Stimulated activated CD4-positive, alpha-beta T cell treated with anti-CD3 and anti-CD28 coated beads, Interleukin-15, amount 100 ng/mL, for 24 hours (primary cell): ENCODE data around the gene DENND5B.
"Not testable (repeated sequence)": the region's sequence is repeated elsewhere in the genome, so short reads cannot be mapped to it uniquely, and the experiment has no call there.

ENCODE experiments used
- DNase-seq: peaks from one replicate; pipeline ENCODE4 v3.0.0-alpha.2; 2020

Gene DENND5B

GRCh38 chr12:31456562-31456961 lies 134.4 kb downstream of the DENND5B start:
- DNase-seq = no peak

GRCh38 chr12:31444736-31445135 lies 146.2 kb downstream of the DENND5B start:
- DNase-seq = no peak

GRCh38 chr12:31440586-31440985 lies 150.3 kb downstream of the DENND5B start:
- DNase-seq = no peak

- no peak for DNase-seq
Measured at GRCh38 chr12:31440134-31440533, 150.8 kb downstream of the DENND5B start.

GRCh38 chr12:31431721-31432240 lies 159.2 kb downstream of the DENND5B start:
- DNase-seq = no peak

GRCh38 chr12:31423405-31423804 lies 167.5 kb downstream of the DENND5B start:
- no peak for DNase-seq

- DNase-seq = no peak
Measured at GRCh38 chr12:31412292-31412801, 178.6 kb downstream of the DENND5B start.

GRCh38 chr12:31408763-31409162 lies 182.2 kb downstream of the DENND5B start:
- no peak for DNase-seq

- no peak for DNase-seq
Measured at GRCh38 chr12:31407562-31407961, 183.4 kb downstream of the DENND5B start.

GRCh38 chr12:31406345-31406744 lies 184.6 kb downstream of the DENND5B start:
- no peak for DNase-seq

- no peak for DNase-seq
Measured at GRCh38 chr12:31405021-31405420, 185.9 kb downstream of the DENND5B start.

- DNase-seq = peak; percentile 57
Measured at GRCh38 chr12:31403099-31403607, 187.8 kb downstream of the DENND5B start.

GRCh38 chr12:31393004-31393550 lies 197.9 kb downstream of the DENND5B start:
- DNase-seq = no peak

- DNase-seq = no peak
Measured at GRCh38 chr12:31390991-31391390, 199.9 kb downstream of the DENND5B start.

GRCh38 chr12:31388713-31389112 lies 202.2 kb downstream of the DENND5B start:
- DNase-seq = no peak

GRCh38 chr12:31387466-31387865 lies 203.5 kb downstream of the DENND5B start:
- DNase-seq = no peak

GRCh38 chr12:31387011-31387410 lies 203.9 kb downstream of the DENND5B start:
- DNase-seq = no peak

- DNase-seq = no peak
Measured at GRCh38 chr12:31386364-31386777, 204.6 kb downstream of the DENND5B start.

GRCh38 chr12:31377210-31377609 lies 213.7 kb downstream of the DENND5B start:
- not testable (repeated sequence) for DNase-seq

- DNase-seq = not testable (repeated sequence)
Measured at GRCh38 chr12:31375422-31375821, 215.5 kb downstream of the DENND5B start.

GRCh38 chr12:31371256-31371620 lies 219.7 kb downstream of the DENND5B start:
- DNase-seq = no peak

- no peak for DNase-seq
Measured at GRCh38 chr12:31370531-31371255, 220.2 kb downstream of the DENND5B start.

GRCh38 chr12:31369712-31370521 lies 221.0 kb downstream of the DENND5B start:
- DNase-seq = no peak
